HG03175 (cell line): ENCODE data around the gene CORO1C.
"Not testable (repeated sequence)": the region's sequence is repeated elsewhere in the genome, so short reads cannot be mapped to it uniquely, and the experiment has no call there.

Source experiments
- ATAC-seq: cut with Tn5 transposase; IDR thresholded peaks from one replicate; pipeline ENCODE4 v1.9.1; 2021; ENCODE audit warnings: mild to moderate bottlenecking, moderate library complexity; ENCODE audit not compliant: unreplicated experiment

Gene CORO1C

GRCh38 chr12:108638141-108638827 lies 93.0 kb downstream of the CORO1C start:
- no peak for ATAC-seq

- no peak for ATAC-seq
Measured at GRCh38 chr12:108637222-108637971, 93.9 kb downstream of the CORO1C start.

- no peak for ATAC-seq
Measured at GRCh38 chr12:108635997-108636808, 95.1 kb downstream of the CORO1C start.

- peak; percentile 58 for ATAC-seq
Measured at GRCh38 chr12:108635201-108635996, 95.9 kb downstream of the CORO1C start.

- no peak for ATAC-seq
Measured at GRCh38 chr12:108634341-108634751, 97.0 kb downstream of the CORO1C start.

GRCh38 chr12:108633534-108634248 lies 97.6 kb downstream of the CORO1C start, which contains the start of gene SELPLG:
Gene SELPLG, minus strand, starts transcription at chr12:108633894. Its CDS starts 9,587 bp downstream, at chr12:108624307.
- ATAC-seq = peak; percentile 64

- ATAC-seq = no peak
Measured at GRCh38 chr12:108633081-108633533, 98.2 kb downstream of the CORO1C start.

- not testable (repeated sequence) for ATAC-seq
Measured at GRCh38 chr12:108631261-108631660, 100.1 kb downstream of the CORO1C start.

- ATAC-seq = no peak
Measured at GRCh38 chr12:108630481-108631207, 100.7 kb downstream of the CORO1C start.

- ATAC-seq = no peak
Measured at GRCh38 chr12:108629824-108630476, 101.4 kb downstream of the CORO1C start.

GRCh38 chr12:108629151-108629550 lies 102.2 kb downstream of the CORO1C start:
- ATAC-seq = no peak

GRCh38 chr12:108627134-108627920 lies 104.0 kb downstream of the CORO1C start:
- ATAC-seq = no peak

- no peak for ATAC-seq
Measured at GRCh38 chr12:108625228-108625627, 106.1 kb downstream of the CORO1C start.

- ATAC-seq = no peak
Measured at GRCh38 chr12:108623577-108623976, 107.7 kb downstream of the CORO1C start.

GRCh38 chr12:108622921-108623514 lies 108.3 kb downstream of the CORO1C start:
- ATAC-seq = no peak

- no peak for ATAC-seq
Measured at GRCh38 chr12:108622421-108622820, 108.9 kb downstream of the CORO1C start.

GRCh38 chr12:108621161-108621560 lies 110.2 kb downstream of the CORO1C start:
- ATAC-seq = no peak
